Right lobe of liver (tissue), 4 donors: ENCODE data around the gene B4GALT3.

Experiments
- CTCF ChIP-seq, 4 donors: fragments of 200-600 bp in 3 of 4; fragments of 450-650 bp in 1 of 4; IDR thresholded peaks; one replicate each; pipeline versions ENCODE4 v1.5.1 to v1.8.0; 2016 to 2022; ENCODE audit warnings: antibody characterized with exemption in 4 of 4, mild to moderate bottlenecking in 2 of 4
- POLR2A ChIP-seq: fragments of 450-650 bp; IDR thresholded peaks from one replicate; pipeline ENCODE4 v1.6.1; 2017; ENCODE audit warnings: antibody characterized with exemption, mild to moderate bottlenecking
- donor health status: DM: no; HTN: no; CAD: no.
- donor health status: DM: no; HTN: no; CAD: no.
- donor health status: DM: no; HTN: yes; CAD: no.

GRCh38 chr1:161153682-161154337 lies 23.5 kb downstream of the B4GALT3 start, which contains the start of gene UFC1:
- TF ChIP-seq CTCF (IDR thresholded peaks at IDR 0.05) = no peak
- TF ChIP-seq POLR2A = peak; percentile 61
